ENCODE results near the gene KMT2D.
"Not testable (repeated sequence)": the region's sequence is repeated elsewhere in the genome, so short reads cannot be mapped to it uniquely, and the experiment has no call there.

The KMT2D gene

GRCh38 chr12:49086116-49086515 lies 25.5 kb upstream of the KMT2D start:
- DNase-seq, result no peak

GRCh38 chr12:49084438-49084837 lies 23.8 kb upstream of the KMT2D start:
- DNase-seq, result no peak

GRCh38 chr12:49079793-49080192 lies 19.2 kb upstream of the KMT2D start:
- no peak for DNase-seq

GRCh38 chr12:49070971-49071370 lies 10.4 kb upstream of the KMT2D start:
- DNase-seq, result no peak

GRCh38 chr12:49069507-49070346 lies 9.1 kb upstream of the KMT2D start, which contains the start of gene RHEBL1:
Gene RHEBL1 (minus strand): TSS chr12:49069979. CDS start chr12:49069785, 194 bp downstream.
- peak; percentile 88 for DNase-seq

- DNase-seq, result no peak
These were observed 8.4 kb upstream of the KMT2D start for GRCh38 chr12:49068879-49069506.

GRCh38 chr12:49066120-49066519 lies 5.5 kb upstream of the KMT2D start:
- DNase-seq, result no peak

- no peak for DNase-seq
These were observed 4.2 kb upstream of the KMT2D start for GRCh38 chr12:49064767-49065152.

GRCh38 chr12:49061916-49062315 lies 1.3 kb upstream of the KMT2D start:
- DNase-seq, result not testable (repeated sequence)

GRCh38 chr12:49061157-49061650 lies 610 bp upstream of the KMT2D start:
- no peak for DNase-seq

GRCh38 chr12:49059299-49060171 lies 1.1 kb downstream of the KMT2D start:
- DNase-seq, result no peak

- no peak for DNase-seq
These were observed 1.6 kb downstream of the KMT2D start for GRCh38 chr12:49059045-49059298.

- no peak for DNase-seq
These were observed 2.1 kb downstream of the KMT2D start for GRCh38 chr12:49058366-49059044.

- DNase-seq, result no peak
These were observed 2.7 kb downstream of the KMT2D start for GRCh38 chr12:49057888-49058287.

- DNase-seq, result no peak
These were observed 4.4 kb downstream of the KMT2D start for GRCh38 chr12:49055978-49056754.

GRCh38 chr12:49055092-49055491 lies 5.5 kb downstream of the KMT2D start:
- DNase-seq, result no peak

GRCh38 chr12:49054524-49054923 lies 6.1 kb downstream of the KMT2D start:
- no peak for DNase-seq

GRCh38 chr12:49054096-49054495 lies 6.5 kb downstream of the KMT2D start:
- DNase-seq, result no peak

- no peak for DNase-seq
These were observed 8.0 kb downstream of the KMT2D start for GRCh38 chr12:49052451-49053208.

GRCh38 chr12:49051777-49052438 lies 8.7 kb downstream of the KMT2D start:
- no peak for DNase-seq

- no peak for DNase-seq
These were observed 9.2 kb downstream of the KMT2D start for GRCh38 chr12:49051373-49051764.

Data from DMS 273 treated with DMSO at 0.1 percent for 48 hours (cell line).